ENCODE measurements around the gene GMPPA.

Gene GMPPA

GRCh38 chr2:219498280-219499057 is at the start of gene GMPPA:
Gene GMPPA (plus strand): TSS chr2:219498891. CDS start chr2:219499976, 1,085 bp downstream.
- Mint-ChIP-seq H3K36me3 (ENCODE audit: low read depth) (peaks cover 1% of the 10 kb centered on the region), H3K4me1 (ENCODE audit: low read depth) (peaks cover 23% of the 10 kb centered on the region), H3K27ac (peak within 1 kb of the TSS; percentile 88), H3K4me3 (peak within 1 kb of the TSS; percentile 93), H3K9me3 (no peaks in the 10 kb centered on the region), H3K27me3 (ENCODE audit: low read depth) (peaks cover 45% of the 10 kb centered on the region)

DNA sequence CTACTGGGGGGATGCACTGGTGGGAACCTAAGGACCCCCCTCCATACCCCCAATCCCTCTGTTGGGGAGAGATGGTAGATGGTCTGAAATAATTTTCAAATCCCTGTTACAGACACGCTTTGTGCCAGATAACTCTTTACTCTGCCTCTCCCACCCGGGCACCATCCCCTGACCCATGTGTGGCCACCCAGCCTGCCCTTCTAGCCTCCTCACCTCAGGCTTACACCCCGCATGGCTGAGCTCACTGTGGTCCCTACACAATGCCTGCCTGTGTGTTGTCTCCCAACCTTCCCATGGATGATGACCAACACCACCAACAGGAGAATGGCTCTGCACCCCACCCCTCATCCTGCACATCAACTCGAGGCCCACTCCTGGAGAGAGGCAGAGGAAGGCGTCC is 49.1 kb upstream of the GMPPA start:
- Mint-ChIP-seq H3K4me3 (no peak overlapping the region), H3K4me1 (ENCODE audit: low read depth) (no peaks in the 10 kb centered on the region), H3K9me3 (no peaks in the 10 kb centered on the region), H3K27ac (no peak overlapping the region), H3K27me3 (ENCODE audit: low read depth) (peaks cover 33% of the 10 kb centered on the region), H3K36me3 (ENCODE audit: low read depth) (no peaks in the 10 kb centered on the region)

DNA sequence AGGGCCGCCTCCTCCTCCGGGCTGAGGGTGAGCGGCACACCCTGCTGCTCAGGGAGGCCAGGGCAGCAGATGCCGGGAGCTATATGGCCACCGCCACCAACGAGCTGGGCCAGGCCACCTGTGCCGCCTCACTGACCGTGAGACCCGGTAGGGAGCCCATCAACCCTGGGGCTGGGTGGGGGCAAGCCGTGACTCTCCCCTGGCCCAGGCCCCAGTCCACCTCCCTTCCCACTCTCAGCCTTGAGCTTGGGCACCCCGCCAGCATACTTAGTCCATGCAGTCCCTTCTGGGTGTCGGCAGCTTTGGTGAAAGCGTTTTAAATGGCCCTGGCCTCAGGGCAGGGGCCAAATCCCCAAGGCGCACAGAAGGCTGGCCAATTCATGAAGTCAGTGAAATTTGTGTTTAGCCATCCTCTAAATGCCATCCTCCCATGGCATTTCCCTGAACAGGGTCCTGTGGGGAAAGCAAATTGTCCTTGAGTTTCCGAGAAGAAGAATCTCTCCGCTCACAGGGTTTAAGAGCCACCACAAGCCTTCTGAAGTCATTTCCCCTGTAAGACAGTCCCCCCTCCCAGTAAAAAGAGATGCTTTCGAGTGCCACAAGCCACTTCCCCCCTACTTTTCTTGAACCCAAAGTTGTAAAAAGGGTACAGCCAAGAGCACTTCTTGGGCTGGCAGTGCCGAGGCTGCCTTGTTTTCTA is 46.9 kb upstream of the GMPPA start:
- Mint-ChIP-seq H3K36me3 (ENCODE audit: low read depth) (no peaks in the 10 kb centered on the region), H3K9me3 (no peaks in the 10 kb centered on the region), H3K27ac (no peak overlapping the region), H3K27me3 (ENCODE audit: low read depth) (peaks cover 33% of the 10 kb centered on the region), H3K4me1 (ENCODE audit: low read depth) (no peaks in the 10 kb centered on the region), H3K4me3 (no peak overlapping the region)

DNA sequence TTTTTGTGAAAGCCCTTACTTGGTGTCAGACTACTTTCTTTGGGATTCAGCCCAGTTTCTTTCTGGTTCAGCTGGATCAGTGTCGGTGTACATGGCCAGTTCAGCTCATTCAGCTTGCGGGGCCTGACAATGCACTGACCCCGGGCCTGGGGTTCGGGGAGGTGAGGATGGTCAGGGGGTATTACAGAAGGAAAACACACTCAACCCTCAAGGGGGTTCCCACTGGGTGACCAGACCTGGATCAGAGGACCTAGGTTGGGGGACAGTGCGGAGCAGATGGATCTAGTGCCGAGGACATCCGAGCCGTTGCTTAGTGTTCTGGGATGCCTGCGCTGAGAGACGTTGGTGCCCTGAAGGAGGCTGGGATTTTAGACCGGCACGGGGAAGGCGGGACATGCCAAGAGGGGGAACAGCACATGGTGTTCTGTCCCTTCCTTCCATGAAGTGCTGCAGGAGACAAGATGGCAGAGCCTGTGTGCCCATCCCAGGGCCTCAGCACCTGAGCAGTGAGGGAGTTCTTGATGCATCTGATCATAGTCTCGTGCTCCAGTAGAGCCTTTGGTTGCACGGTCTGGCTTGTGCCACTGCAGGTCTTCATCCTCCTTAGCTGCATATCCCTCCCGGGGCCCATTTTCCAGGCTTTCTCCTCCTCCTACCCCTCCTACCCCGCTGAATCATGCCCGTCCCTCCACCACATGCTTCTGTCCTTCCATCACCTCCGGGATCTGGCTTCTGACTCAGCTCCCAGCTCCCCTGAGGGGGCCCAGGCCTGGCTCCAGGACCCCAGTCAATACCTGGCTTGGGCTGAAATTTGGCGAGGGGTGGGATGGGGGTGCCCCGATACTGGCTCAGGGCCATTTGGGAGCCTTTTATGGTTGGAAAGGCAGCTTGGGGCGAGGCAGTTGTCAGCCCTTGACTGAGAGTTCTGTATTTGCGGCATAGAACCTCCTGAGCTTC is 46.1 kb upstream of the GMPPA start:
- H3K4me3 Mint-ChIP-seq: no peak overlapping the region

GRCh38 chr2:219453671-219454590 is 44.8 kb upstream of the GMPPA start:
- no peak overlapping the region for H3K27ac Mint-ChIP-seq

More for the DNA sequence above, 46.1 kb upstream of the GMPPA start:
- Mint-ChIP-seq H3K4me1 (ENCODE audit: low read depth) (no peaks in the 10 kb centered on the region), H3K27ac (no peak overlapping the region), H3K27me3 (ENCODE audit: low read depth) (peaks cover 30% of the 10 kb centered on the region), H3K9me3 (no peaks in the 10 kb centered on the region), H3K36me3 (ENCODE audit: low read depth) (no peaks in the 10 kb centered on the region)

DNA sequence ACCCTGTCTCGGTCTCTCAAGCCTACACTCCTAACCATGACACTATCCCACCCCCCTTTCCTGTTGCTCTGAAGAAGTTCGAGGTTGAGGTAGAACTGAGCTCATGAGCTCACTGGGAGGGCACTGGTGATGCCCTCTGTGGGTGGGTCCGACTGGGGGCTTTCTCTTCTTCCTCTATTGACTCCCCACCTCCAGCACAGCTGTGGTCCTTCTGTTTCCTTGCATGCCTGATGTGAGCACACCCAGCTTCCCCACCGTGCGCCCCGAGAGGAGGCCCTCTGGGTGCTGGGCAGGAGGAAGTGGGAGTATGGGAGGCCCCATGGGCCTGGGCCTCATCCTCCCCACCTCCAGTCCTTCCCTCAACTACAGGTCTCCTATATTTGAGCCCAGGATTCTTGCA is 43.1 kb upstream of the GMPPA start:
- no peaks in the 10 kb centered on the region for H3K36me3 Mint-ChIP-seq (ENCODE audit: low read depth)
- H3K9me3 Mint-ChIP-seq: no peaks in the 10 kb centered on the region
- H3K27me3 Mint-ChIP-seq (ENCODE audit: low read depth): peaks cover 15% of the 10 kb centered on the region
- H3K4me3 Mint-ChIP-seq: no peak overlapping the region
- H3K27ac Mint-ChIP-seq: no peak overlapping the region
- no peaks in the 10 kb centered on the region for H3K4me1 Mint-ChIP-seq (ENCODE audit: low read depth)

More at GRCh38 chr2:219453671-219454590, 44.8 kb upstream of the GMPPA start:
- no peaks in the 10 kb centered on the region for H3K9me3 Mint-ChIP-seq
- no peak overlapping the region for H3K4me3 Mint-ChIP-seq
- peaks cover 30% of the 10 kb centered on the region for H3K27me3 Mint-ChIP-seq (ENCODE audit: low read depth)
- H3K4me1 Mint-ChIP-seq (ENCODE audit: low read depth): no peaks in the 10 kb centered on the region
- no peaks in the 10 kb centered on the region for H3K36me3 Mint-ChIP-seq (ENCODE audit: low read depth)

- Mint-ChIP-seq H3K27me3 (ENCODE audit: low read depth) (peaks cover 7% of the 10 kb centered on the region), H3K9me3 (no peaks in the 10 kb centered on the region), H3K36me3 (ENCODE audit: low read depth) (no peaks in the 10 kb centered on the region), H3K4me3 (no peak overlapping the region), H3K4me1 (ENCODE audit: low read depth) (no peaks in the 10 kb centered on the region), H3K27ac (no peak overlapping the region)
These were observed 40.8 kb upstream of the GMPPA start for GRCh38 chr2:219457784-219458369.

DNA sequence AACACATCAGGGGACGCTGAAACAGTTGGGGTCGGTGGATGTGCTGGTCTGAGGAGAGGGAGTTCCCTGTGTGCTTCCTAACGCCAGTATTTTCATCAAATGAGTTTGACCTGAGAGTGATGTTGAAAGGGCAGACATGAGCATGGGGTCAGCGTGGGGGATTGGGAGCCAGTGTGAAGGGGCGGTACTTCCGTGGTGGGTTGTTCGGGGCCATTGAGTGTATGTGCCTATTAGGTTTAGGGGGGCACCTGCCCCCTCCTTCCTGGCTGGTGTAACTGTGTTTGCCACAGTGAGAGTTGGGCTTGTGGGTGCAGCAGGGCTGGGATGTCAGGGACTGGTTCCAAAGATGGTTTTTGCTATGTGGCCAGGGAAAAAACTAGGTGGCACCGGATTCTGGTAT is 39.7 kb upstream of the GMPPA start:
- no peaks in the 10 kb centered on the region for H3K27me3 Mint-ChIP-seq (ENCODE audit: low read depth)
- H3K36me3 Mint-ChIP-seq (ENCODE audit: low read depth): no peaks in the 10 kb centered on the region
- no peak overlapping the region for H3K27ac Mint-ChIP-seq
- H3K9me3 Mint-ChIP-seq: no peaks in the 10 kb centered on the region
- H3K4me3 Mint-ChIP-seq: no peak overlapping the region
- H3K4me1 Mint-ChIP-seq (ENCODE audit: low read depth): no peaks in the 10 kb centered on the region

DNA sequence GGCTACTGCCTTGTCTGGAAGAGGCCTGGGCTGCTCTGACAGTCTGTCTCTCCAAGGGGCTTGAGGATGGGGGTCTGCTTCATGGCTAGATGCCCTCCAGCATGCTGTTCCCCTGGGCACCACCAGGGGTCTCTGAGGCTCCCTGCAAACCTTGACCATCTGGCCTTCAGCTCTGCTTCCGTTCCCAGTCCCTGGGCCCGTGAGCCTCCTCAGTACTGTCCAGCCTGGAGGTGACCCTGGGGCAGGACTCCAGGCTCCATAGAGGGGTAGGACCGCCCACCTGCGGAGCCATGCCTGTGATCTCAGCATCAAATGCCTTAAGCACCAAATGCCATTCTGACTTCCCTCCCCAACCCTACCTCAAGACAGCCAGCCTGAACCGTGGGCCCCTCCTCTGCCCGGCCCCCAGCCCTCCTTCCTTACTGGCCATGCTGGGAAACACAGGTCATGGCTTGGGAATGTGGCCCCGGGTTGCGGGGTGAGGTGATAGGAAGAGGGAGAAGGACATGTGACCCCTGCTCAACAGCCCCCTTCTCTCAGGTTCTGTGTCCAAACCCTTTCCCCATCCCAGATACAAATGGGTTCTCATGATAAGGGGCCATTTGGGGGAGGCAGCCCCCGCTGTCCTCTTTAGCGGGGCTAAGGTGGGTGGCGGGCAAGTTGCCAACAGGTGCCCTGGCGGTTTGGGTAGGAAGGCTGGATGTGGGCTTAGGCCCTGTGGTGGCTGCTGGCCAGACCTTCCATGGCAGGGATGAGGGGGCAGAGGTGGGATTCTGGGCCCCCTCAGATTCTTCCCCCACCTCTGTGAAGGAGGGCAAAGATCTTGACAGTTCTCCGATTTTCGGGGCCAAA is 39.0 kb upstream of the GMPPA start:
- no peaks in the 10 kb centered on the region for H3K36me3 Mint-ChIP-seq (ENCODE audit: low read depth)
- H3K27ac Mint-ChIP-seq: no peak overlapping the region
- H3K4me1 Mint-ChIP-seq (ENCODE audit: low read depth): no peaks in the 10 kb centered on the region
- no peaks in the 10 kb centered on the region for H3K27me3 Mint-ChIP-seq (ENCODE audit: low read depth)
- H3K9me3 Mint-ChIP-seq: no peaks in the 10 kb centered on the region
- no peak overlapping the region for H3K4me3 Mint-ChIP-seq

DNA sequence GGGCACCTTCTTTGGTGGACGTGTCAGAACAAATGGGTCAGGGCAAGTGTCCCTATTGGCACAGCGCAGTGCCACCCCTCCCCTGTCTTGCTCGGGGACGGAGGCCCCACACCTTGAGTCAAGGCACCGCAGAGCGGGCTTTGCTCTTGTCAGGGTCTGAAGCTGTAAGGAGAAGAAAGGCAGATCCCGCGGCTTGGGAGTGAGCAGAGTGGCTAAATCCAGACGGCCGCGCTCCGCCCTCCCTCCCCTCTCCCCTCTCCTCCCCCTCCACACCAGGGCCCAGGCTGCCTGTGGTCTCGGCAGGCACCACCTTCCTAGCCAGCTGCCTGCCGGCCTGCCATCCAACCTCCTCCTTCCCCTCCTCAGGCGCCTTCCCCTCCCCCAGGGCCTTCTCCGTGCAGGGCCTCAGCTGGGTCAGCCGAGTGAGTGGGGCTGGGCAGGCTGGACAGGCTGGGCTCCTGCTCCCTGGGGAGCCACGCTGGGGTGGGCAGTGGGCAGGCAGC is 38.2 kb upstream of the GMPPA start:
- Mint-ChIP-seq H3K4me3 (no peak overlapping the region), H3K27me3 (ENCODE audit: low read depth) (no peaks in the 10 kb centered on the region), H3K9me3 (no peaks in the 10 kb centered on the region), H3K36me3 (ENCODE audit: low read depth) (no peaks in the 10 kb centered on the region), H3K27ac (no peak overlapping the region), H3K4me1 (ENCODE audit: low read depth) (no peaks in the 10 kb centered on the region)

- no peaks in the 10 kb centered on the region for H3K27me3 Mint-ChIP-seq (ENCODE audit: low read depth)
- no peak overlapping the region for H3K27ac Mint-ChIP-seq
- H3K36me3 Mint-ChIP-seq (ENCODE audit: low read depth): no peaks in the 10 kb centered on the region
- no peaks in the 10 kb centered on the region for H3K4me1 Mint-ChIP-seq (ENCODE audit: low read depth)
- no peak overlapping the region for H3K4me3 Mint-ChIP-seq
- H3K9me3 Mint-ChIP-seq: no peaks in the 10 kb centered on the region
These were observed 37.6 kb upstream of the GMPPA start for GRCh38 chr2:219461047-219461514.

GRCh38 chr2:219461669-219462068 is 37.0 kb upstream of the GMPPA start:
- H3K4me1 Mint-ChIP-seq (ENCODE audit: low read depth): no peaks in the 10 kb centered on the region
- H3K4me3 Mint-ChIP-seq: no peak overlapping the region
- H3K36me3 Mint-ChIP-seq (ENCODE audit: low read depth): no peaks in the 10 kb centered on the region
- no peak overlapping the region for H3K27ac Mint-ChIP-seq
- no peaks in the 10 kb centered on the region for H3K9me3 Mint-ChIP-seq
- H3K27me3 Mint-ChIP-seq (ENCODE audit: low read depth): no peaks in the 10 kb centered on the region
